DND-41 (cell line): ENCODE data around the gene PLCD1.

Experiments used
- CTCF ChIP-seq: IDR thresholded peaks from 2 replicates; pipeline ENCODE4 v1.5.1; 2012; ENCODE audit warnings: borderline replicate concordance, low read length, moderate library complexity, mild to moderate bottlenecking; ENCODE audit not compliant: poor library complexity, severe bottlenecking; ENCODE audit errors: extremely low read depth
- EZH2 ChIP-seq: IDR thresholded peaks from 3 replicates; pipeline ENCODE4 v1.6.1; 2012; ENCODE audit warnings: borderline replicate concordance, low read depth, mild to moderate bottlenecking, moderate library complexity, low read length, inconsistent platforms; ENCODE audit not compliant: severe bottlenecking

- TF ChIP-seq CTCF (no peak), EZH2 (no peak)
These were observed 1.9 kb upstream of the PLCD1 start for GRCh38 chr3:38031022-38031994.
